Fibroblast of lung (primary cell): ENCODE results near the gene RGS10. TPM values are rescaled to one million over a fixed set of nuclear protein-coding genes. Genes with fewer than 3 reads are reported as not detected.
A peak's percentile ranks its signal among the peaks of the same experiment; 100 is the strongest.

Experiments used
- DNase-seq, 2 donors: peaks; one replicate each; pipeline versions ENCODE4 v3.0.0 to v3.0.0-alpha.2; 2010; ENCODE audit warnings: low read depth in 2 of 2
- H2AFZ ChIP-seq: 2 replicates; pipeline ENCODE4 v1.5.1; 2012; ENCODE audit warnings: low read length, control low read depth, inconsistent platforms
- H3K27ac ChIP-seq: 2 replicates; pipeline ENCODE4 v1.5.1; 2011; ENCODE audit warnings: low read length, control low read depth; ENCODE audit not compliant: insufficient read depth
- H3K27me3 ChIP-seq: 2 replicates; pipeline ENCODE4 v1.5.1; 2011; ENCODE audit warnings: mild to moderate bottlenecking, low read length; ENCODE audit not compliant: control insufficient read depth, insufficient read depth
- H3K36me3 ChIP-seq: 2 replicates; pipeline ENCODE4 v1.5.1; 2011; ENCODE audit warnings: low read length; ENCODE audit not compliant: control insufficient read depth, insufficient read depth
- H3K4me1 ChIP-seq: 2 replicates; pipeline ENCODE4 v1.5.1; 2011; ENCODE audit warnings: low read length; ENCODE audit not compliant: control insufficient read depth, insufficient read depth; ENCODE audit errors: extremely low read depth
- H3K4me2 ChIP-seq: 2 replicates; pipeline ENCODE4 v1.5.1; 2011; ENCODE audit warnings: low read length, control low read depth; ENCODE audit not compliant: insufficient read depth; ENCODE audit errors: extremely low read depth
- H3K4me3 ChIP-seq, 4 experiments: fragments of 200-600 bp in 1 of 4; sonication (generic) in 1 of 4; replicated peaks in 1 of 4; 2 replicates each; pipeline ENCODE4 v1.5.1; 2011 to 2016; ENCODE audit warnings: low read length in 4 of 4, low read depth in 3 of 4, mild to moderate bottlenecking in 3 of 4, control low read depth in 2 of 4, inconsistent platforms in 1 of 4, mixed read lengths in 1 of 4; ENCODE audit not compliant: insufficient read depth in 1 of 4; ENCODE audit errors: control extremely low read depth in 1 of 4
- H3K79me2 ChIP-seq: 2 replicates; pipeline ENCODE4 v1.5.1; 2012; ENCODE audit warnings: mild to moderate bottlenecking, low read length, inconsistent platforms; ENCODE audit not compliant: control insufficient read depth, insufficient read depth
- H3K9ac ChIP-seq: 2 replicates; pipeline ENCODE4 v1.5.1; 2011; ENCODE audit warnings: mild to moderate bottlenecking, low read length, control low read depth; ENCODE audit not compliant: insufficient read depth
- H3K9me3 ChIP-seq: 2 replicates; pipeline ENCODE4 v1.5.1; 2012; ENCODE audit warnings: low read depth, low read length; ENCODE audit not compliant: control insufficient read depth, insufficient read depth
- H4K20me1 ChIP-seq: 2 replicates; pipeline ENCODE4 v1.5.1; 2011; ENCODE audit warnings: low read length; ENCODE audit not compliant: control insufficient read depth, insufficient read depth; ENCODE audit errors: extremely low read depth
- CTCF ChIP-seq, 2 donors: IDR thresholded peaks in 1 of 2; conservative IDR thresholded peaks in 1 of 2; 1 replicate in 1 of 2; 2 replicates in 1 of 2; pipeline ENCODE4 v1.5.1; 2011 to 2012; ENCODE audit warnings: low read length in 2 of 2, control low read depth in 1 of 2, inconsistent platforms in 1 of 2, low read depth in 1 of 2, mild to moderate bottlenecking in 1 of 2
- EZH2 ChIP-seq: IDR thresholded peaks from 2 replicates; pipeline ENCODE4 v1.5.1; 2012; ENCODE audit warnings: low read length, control low read depth, mild to moderate bottlenecking; ENCODE audit errors: missing control alignments
- polyA plus RNA-seq, 2 donors: library from polyadenylated mRNA; depleted of rRNA in 1 of 2; stranded (reverse) in 1 of 2; unstranded in 1 of 2; fragments of >200 nt; gene quantifications; 2 replicates each; pipeline ENCODE4 v1.2.1, GENCODE V29; 2011 to 2012; ENCODE audit warnings: missing spikeins in 1 of 2
- total RNA-seq: library from RNA; depleted of rRNA; stranded (reverse); fragments of >200 nt; gene quantifications from 2 replicates; pipeline ENCODE4 v1.2.1, GENCODE V29; 2014

Gene RGS10
- total and polyA plus RNA-seq, 2 donors (not counting 1 experiment from before 2014, with no cell fraction given) = 50.9 to 103 TPM

- no peak overlapping the region for H3K9ac ChIP-seq
- no peak overlapping the region for H3K27ac ChIP-seq
- H4K20me1 ChIP-seq = no peaks in the 10 kb centered on the region
- peaks cover 11% of the 10 kb centered on the region for H3K4me1 ChIP-seq
- H3K9me3 ChIP-seq = no peaks in the 10 kb centered on the region
- H2AFZ ChIP-seq = no peak overlapping the region
- H3K4me2 ChIP-seq = no peak overlapping the region
- H3K27me3 ChIP-seq = no peaks in the 10 kb centered on the region
- no peak for TF ChIP-seq EZH2
- TF ChIP-seq CTCF (conservative IDR thresholded peaks at IDR 0.05 in 1 of 2, IDR thresholded peaks at IDR 0.05 in 1 of 2; ENCODE audit: low read depth in 1 of 2, low read length in 2 of 2) = no peak
- no peaks in the 10 kb centered on the region for H3K36me3 ChIP-seq
- DNase-seq = no peak
- H3K79me2 ChIP-seq = no peaks in the 10 kb centered on the region
- H3K4me3 ChIP-seq = no peak overlapping the region
Measured at GRCh38 chr10:119493155-119493554, 49.4 kb downstream of the RGS10 start.

GRCh38 chr10:119491966-119492757 lies 50.4 kb downstream of the RGS10 start:
- H2AFZ ChIP-seq = no peak overlapping the region
- no peak overlapping the region for H3K9ac ChIP-seq
- no peak overlapping the region for H3K4me2 ChIP-seq
- TF ChIP-seq CTCF (conservative IDR thresholded peaks at IDR 0.05 in 1 of 2, IDR thresholded peaks at IDR 0.05 in 1 of 2; ENCODE audit: low read depth in 1 of 2, low read length in 2 of 2) (no peak), EZH2 (no peak)
- H3K27ac ChIP-seq = no peak overlapping the region
- no peaks in the 10 kb centered on the region for H3K9me3 ChIP-seq
- no peaks in the 10 kb centered on the region for H3K27me3 ChIP-seq
- H3K4me3 ChIP-seq = no peak overlapping the region
- no peaks in the 10 kb centered on the region for H4K20me1 ChIP-seq
- H3K36me3 ChIP-seq = no peaks in the 10 kb centered on the region
- H3K4me1 ChIP-seq = peaks cover 11% of the 10 kb centered on the region
- no peak for DNase-seq
- no peaks in the 10 kb centered on the region for H3K79me2 ChIP-seq

GRCh38 chr10:119489991-119490326 lies 52.6 kb downstream of the RGS10 start:
- H3K4me3 ChIP-seq = no peak overlapping the region
- peaks cover 9% of the 10 kb centered on the region for H3K4me1 ChIP-seq
- H3K27ac ChIP-seq = no peak overlapping the region
- no peaks in the 10 kb centered on the region for H3K9me3 ChIP-seq
- no peaks in the 10 kb centered on the region for H4K20me1 ChIP-seq
- H3K36me3 ChIP-seq = no peaks in the 10 kb centered on the region
- DNase-seq = no peak
- no peak for TF ChIP-seq EZH2
- TF ChIP-seq CTCF (conservative IDR thresholded peaks at IDR 0.05 in 1 of 2, IDR thresholded peaks at IDR 0.05 in 1 of 2; ENCODE audit: low read depth in 1 of 2, low read length in 2 of 2) = peak in 1 of 2 donors; percentile 0
- no peak overlapping the region for H3K9ac ChIP-seq
- no peak overlapping the region for H3K4me2 ChIP-seq
- H3K27me3 ChIP-seq = no peaks in the 10 kb centered on the region
- H2AFZ ChIP-seq = no peak overlapping the region
- no peaks in the 10 kb centered on the region for H3K79me2 ChIP-seq
